Trophoblast cell (in vitro differentiated cells and primary cell): ENCODE measurements around the gene RNF41.

ENCODE experiments used
- DNase-seq, 2 donors: peaks; one replicate each; pipeline ENCODE4 v3.0.0-alpha.2; 2016
- H2AFZ ChIP-seq: 2 replicates; pipeline ENCODE4 v1.6.1; 2013; ENCODE audit warnings: low read length, moderate library complexity, mild to moderate bottlenecking; ENCODE audit not compliant: insufficient read depth, poor library complexity
- H2AK5ac ChIP-seq: 2 replicates; pipeline ENCODE4 v1.6.1; 2013; ENCODE audit warnings: mild to moderate bottlenecking, low read length
- H2BK120ac ChIP-seq: 2 replicates; pipeline ENCODE4 v1.6.1; 2013; ENCODE audit warnings: low read length, mild to moderate bottlenecking, moderate library complexity; ENCODE audit not compliant: insufficient read depth, poor library complexity
- H2BK12ac ChIP-seq: 2 replicates; pipeline ENCODE4 v1.6.1; 2013; ENCODE audit warnings: mild to moderate bottlenecking, low read length, moderate library complexity
- H2BK5ac ChIP-seq: 2 replicates; pipeline ENCODE4 v1.6.1; 2013; ENCODE audit warnings: low read length, low read depth, moderate library complexity, mild to moderate bottlenecking; ENCODE audit not compliant: poor library complexity
- H3K14ac ChIP-seq: 2 replicates; pipeline ENCODE4 v1.6.1; 2013; ENCODE audit warnings: mild to moderate bottlenecking, low read length
- H3K18ac ChIP-seq: 2 replicates; pipeline ENCODE4 v1.6.1; 2013; ENCODE audit warnings: mild to moderate bottlenecking, low read length
- H3K23ac ChIP-seq: 2 replicates; pipeline ENCODE4 v1.6.1; 2013; ENCODE audit warnings: low read length
- H3K27ac ChIP-seq: 2 replicates; pipeline ENCODE4 v1.5.1; 2013; ENCODE audit warnings: low read depth, mild to moderate bottlenecking, inconsistent platforms, low read length, moderate library complexity
- H3K27me3 ChIP-seq: 2 replicates; pipeline ENCODE4 v1.6.1; 2013; ENCODE audit warnings: inconsistent platforms, mild to moderate bottlenecking, low read length, moderate library complexity; ENCODE audit not compliant: insufficient read depth
- H3K36me3 ChIP-seq, 2 experiments: 1 replicate in 1 of 2; 2 replicates in 1 of 2; pipeline ENCODE4 v1.6.1; 2013; ENCODE audit warnings: low read length in 2 of 2, mild to moderate bottlenecking in 2 of 2, moderate library complexity in 1 of 2; ENCODE audit not compliant: insufficient read depth in 2 of 2, control insufficient read depth in 1 of 2
- H3K4ac ChIP-seq: 2 replicates; pipeline ENCODE4 v1.6.1; 2013; ENCODE audit warnings: low read depth, mild to moderate bottlenecking, low read length, moderate library complexity
- H3K4me1 ChIP-seq, 2 experiments: 1 replicate in 1 of 2; 2 replicates in 1 of 2; pipeline ENCODE4 v1.6.1; 2013; ENCODE audit warnings: low read length in 2 of 2, mild to moderate bottlenecking in 2 of 2, moderate library complexity in 1 of 2; ENCODE audit not compliant: insufficient read depth in 2 of 2, control insufficient read depth in 1 of 2
- H3K4me2 ChIP-seq: 2 replicates; pipeline ENCODE4 v1.6.1; 2013; ENCODE audit warnings: inconsistent platforms, mild to moderate bottlenecking, low read length, moderate library complexity
- H3K4me3 ChIP-seq: 2 replicates; pipeline ENCODE4 v1.5.1; 2013; ENCODE audit warnings: mild to moderate bottlenecking, low read depth, low read length, inconsistent platforms
- H3K79me1 ChIP-seq: one replicate; pipeline ENCODE4 v1.6.1; 2013; ENCODE audit warnings: low read length
- H3K79me2 ChIP-seq: 2 replicates; pipeline ENCODE4 v1.6.1; 2013; ENCODE audit warnings: low read length, mild to moderate bottlenecking; ENCODE audit not compliant: control insufficient read depth, insufficient read depth, poor library complexity
- H3K9ac ChIP-seq: 2 replicates; pipeline ENCODE4 v1.6.1; 2013; ENCODE audit warnings: mild to moderate bottlenecking, low read length
- H3K9me3 ChIP-seq: 2 replicates; pipeline ENCODE4 v1.6.1; 2013; ENCODE audit warnings: low read depth, mild to moderate bottlenecking, control low read depth, inconsistent platforms, low read length; ENCODE audit not compliant: insufficient read depth
- H4K12ac ChIP-seq: 2 replicates; pipeline ENCODE4 v1.6.1; 2013; ENCODE audit warnings: low read depth, mild to moderate bottlenecking, low read length, moderate library complexity
- H4K8ac ChIP-seq: 2 replicates; pipeline ENCODE4 v1.6.1; 2013; ENCODE audit warnings: low read depth, mild to moderate bottlenecking, low read length, moderate library complexity
- H4K91ac ChIP-seq: one replicate; pipeline ENCODE4 v1.6.1; 2013; ENCODE audit warnings: low read depth, mild to moderate bottlenecking, low read length, moderate library complexity
- WGBS: extraction: QIAGEN DNeasy Blood & Tissue Kit; methylation state at CpG from one replicate; pipeline ENCODE4 v1.1.7; 2013; ENCODE audit warnings: missing lambda C conversion rate; ENCODE audit not compliant: insufficient read length, insufficient coverage; ENCODE audit errors: extremely low coverage; 5-methylcytosine and 5-hydroxymethylcytosine counted together

RNF41 gene

DNA sequence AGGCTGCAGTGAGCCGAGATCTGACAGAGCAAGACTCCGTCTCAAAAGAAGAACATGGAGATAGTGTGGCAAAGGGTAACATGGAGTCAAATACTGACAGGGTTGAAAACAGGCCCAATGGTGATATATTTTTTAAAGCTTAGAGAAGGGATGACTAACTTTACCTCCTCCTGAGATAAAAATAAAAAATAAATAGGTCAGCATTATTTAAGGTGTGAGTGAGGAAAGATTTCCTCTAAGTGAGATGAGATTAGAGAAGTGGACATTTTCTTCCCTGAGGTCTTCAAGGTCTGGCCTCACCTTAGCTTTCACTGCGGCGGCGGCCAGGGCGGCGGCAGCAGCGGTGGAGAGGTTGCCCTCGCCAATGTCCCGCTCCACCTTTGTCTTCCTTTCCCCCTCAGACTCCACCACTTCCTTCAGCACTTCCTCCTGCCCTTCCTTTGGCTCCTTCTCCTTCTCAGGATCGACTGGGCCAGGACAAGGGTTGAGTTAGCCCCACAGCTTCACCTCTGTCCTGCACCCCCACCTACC is 52.4 kb downstream of the RNF41 start:
- Histone ChIP-seq H3K27ac (no peak overlapping the region), H4K91ac (no peak overlapping the region), H2BK120ac (no peak overlapping the region), H3K4me2 (no peak overlapping the region), H3K18ac (no peak overlapping the region), H4K12ac (no peak overlapping the region), H2BK5ac (no peak overlapping the region), H3K14ac (no peak overlapping the region), H4K8ac (no peak overlapping the region), H3K36me3 (peaks cover 72 to 74% of the 10 kb centered on the region in 2 experiments), H3K79me2 (no peaks in the 10 kb centered on the region), H2AK5ac (no peak overlapping the region), H3K27me3 (no peaks in the 10 kb centered on the region), H3K4me3 (no peak overlapping the region), H3K9me3 (no peaks in the 10 kb centered on the region), H3K4ac (no peak overlapping the region), H3K4me1 (no peaks in the 10 kb centered on the region), H3K79me1 (no peaks in the 10 kb centered on the region), H3K23ac (no peak overlapping the region), H2AFZ (no peak overlapping the region), H3K9ac (no peak overlapping the region), H2BK12ac (no peak overlapping the region)
- DNase-seq: no peak
- no CpG with 5 or more reads among the region's 11 CpGs for WGBS

GRCh38 chr12:56165369-56165768 is 56.4 kb downstream of the RNF41 start:
- H4K91ac ChIP-seq: no peak overlapping the region
- WGBS: no CpG with 5 or more reads among the region's 4 CpGs

DNA sequence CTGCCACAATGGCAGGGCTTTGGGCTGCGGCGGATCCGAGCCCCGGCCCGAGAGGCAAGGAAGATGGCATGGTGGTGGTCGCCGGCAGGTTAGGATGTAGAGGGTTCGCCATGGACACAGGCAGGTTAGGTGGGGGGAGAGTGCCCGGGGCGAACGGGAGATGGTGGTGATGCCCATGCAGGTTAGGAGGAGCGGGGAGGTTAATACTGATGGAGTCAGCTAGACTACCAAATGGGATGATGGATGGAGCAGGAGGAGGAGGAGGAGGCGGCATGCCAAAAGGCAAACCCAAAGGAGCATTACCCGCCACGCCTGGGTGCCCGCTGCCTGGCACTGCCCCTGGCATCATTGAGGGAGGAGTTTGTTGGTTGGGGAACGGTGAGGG is 57.4 kb downstream of the RNF41 start:
- peaks cover 2% of the 10 kb centered on the region for H3K79me1 ChIP-seq
- no peak overlapping the region for H4K91ac ChIP-seq
- no peak overlapping the region for H2BK12ac ChIP-seq
- H4K12ac ChIP-seq: no peak overlapping the region
- no peak overlapping the region for H3K4me3 ChIP-seq
- no peak overlapping the region for H3K27ac ChIP-seq
- H2AFZ ChIP-seq: no peak overlapping the region
- no peak overlapping the region for H3K9ac ChIP-seq
- H4K8ac ChIP-seq: no peak overlapping the region
- peaks cover 72 to 77% of the 10 kb centered on the region in 2 experiments for H3K36me3 ChIP-seq
- no peak overlapping the region for H2BK120ac ChIP-seq
- peaks cover 18 to 19% of the 10 kb centered on the region in 2 experiments for H3K4me1 ChIP-seq
- no peak overlapping the region for H3K4ac ChIP-seq
- H3K14ac ChIP-seq: no peak overlapping the region
- DNase-seq: no peak
- peaks cover 6% of the 10 kb centered on the region for H3K79me2 ChIP-seq
- WGBS: 100% methylated on average over 1 of the region's 17 CpGs
- no peak overlapping the region for H3K18ac ChIP-seq
- no peak overlapping the region for H3K4me2 ChIP-seq
- H2AK5ac ChIP-seq: no peak overlapping the region
- H2BK5ac ChIP-seq: no peak overlapping the region
- H3K9me3 ChIP-seq: peaks cover 2% of the 10 kb centered on the region
- H3K23ac ChIP-seq: no peak overlapping the region
- no peaks in the 10 kb centered on the region for H3K27me3 ChIP-seq

More at GRCh38 chr12:56165369-56165768, 56.4 kb downstream of the RNF41 start:
- no peak overlapping the region for H3K4me2 ChIP-seq
- peaks cover 2% of the 10 kb centered on the region for H3K9me3 ChIP-seq
- H3K4ac ChIP-seq: no peak overlapping the region
- H3K18ac ChIP-seq: no peak overlapping the region
- no peak overlapping the region for H2AK5ac ChIP-seq
- H3K79me2 ChIP-seq: no peaks in the 10 kb centered on the region
- H2BK120ac ChIP-seq: no peak overlapping the region
- H3K36me3 ChIP-seq: peaks cover 73 to 77% of the 10 kb centered on the region in 2 experiments
- H2BK5ac ChIP-seq: no peak overlapping the region
- H4K8ac ChIP-seq: no peak overlapping the region
- no peak overlapping the region for H3K9ac ChIP-seq
- no peaks in the 10 kb centered on the region for H3K79me1 ChIP-seq
- DNase-seq: peak; percentile 43 to 57
- no peak overlapping the region for H3K14ac ChIP-seq
- H3K27ac ChIP-seq: no peak overlapping the region
- H3K4me3 ChIP-seq: no peak overlapping the region
- H3K4me1 ChIP-seq: peaks cover 9% of the 10 kb centered on the region in 2 experiments
- no peak overlapping the region for H3K23ac ChIP-seq
- H3K27me3 ChIP-seq: no peaks in the 10 kb centered on the region
- no peak overlapping the region for H4K12ac ChIP-seq
- H2AFZ ChIP-seq: no peak overlapping the region
- no peak overlapping the region for H2BK12ac ChIP-seq

- Histone ChIP-seq H3K4me1 (peaks cover 18 to 20% of the 10 kb centered on the region in 2 experiments), H3K9me3 (peaks cover 2% of the 10 kb centered on the region), H3K79me1 (peaks cover 6% of the 10 kb centered on the region), H3K9ac (no peak overlapping the region), H2AFZ (no peak overlapping the region), H4K12ac (no peak overlapping the region), H3K27me3 (no peaks in the 10 kb centered on the region), H3K36me3 (peaks cover 68 to 73% of the 10 kb centered on the region in 2 experiments), H3K79me2 (peaks cover 11% of the 10 kb centered on the region), H3K4ac (no peak overlapping the region), H3K4me2 (no peak overlapping the region), H4K91ac (no peak overlapping the region), H3K18ac (no peak overlapping the region), H3K14ac (no peak overlapping the region), H3K23ac (no peak overlapping the region), H2AK5ac (no peak overlapping the region), H4K8ac (no peak overlapping the region), H2BK5ac (no peak overlapping the region), H2BK120ac (no peak overlapping the region), H3K27ac (no peak overlapping the region), H2BK12ac (no peak overlapping the region), H3K4me3 (peak overlapping the region; percentile 13)
- peak in 1 of 2 donors; percentile 18 for DNase-seq
- WGBS: no CpG with 5 or more reads among the region's 11 CpGs
These were observed 58.0 kb downstream of the RNF41 start for GRCh38 chr12:56163533-56164344.
